ENCODE data around the gene ZNF407.

The ZNF407 gene

GRCh38 chr18:74718312-74718711 lies 120.6 kb downstream of the ZNF407 start:
- CTCF ChIA-PET = no interaction called here
- POLR2A ChIA-PET = no interaction called here

GRCh38 chr18:74722237-74722636 lies 124.6 kb downstream of the ZNF407 start:
- ChIA-PET POLR2A (no interaction called here), CTCF (no interaction called here)
- no peak overlapping the region for H3K27ac ChIP-seq (ENCODE audit: extremely low read depth, low read depth, low read length)
- no peaks in the 10 kb centered on the region for H3K36me3 ChIP-seq (ENCODE audit: control insufficient read depth in 2 of 2, insufficient read depth in 1 of 2, low read length in 2 of 2)
- no peak overlapping the region for H3K4me3 ChIP-seq (ENCODE audit: low read depth, low read length)
- TF ChIP-seq, protein P1, sequence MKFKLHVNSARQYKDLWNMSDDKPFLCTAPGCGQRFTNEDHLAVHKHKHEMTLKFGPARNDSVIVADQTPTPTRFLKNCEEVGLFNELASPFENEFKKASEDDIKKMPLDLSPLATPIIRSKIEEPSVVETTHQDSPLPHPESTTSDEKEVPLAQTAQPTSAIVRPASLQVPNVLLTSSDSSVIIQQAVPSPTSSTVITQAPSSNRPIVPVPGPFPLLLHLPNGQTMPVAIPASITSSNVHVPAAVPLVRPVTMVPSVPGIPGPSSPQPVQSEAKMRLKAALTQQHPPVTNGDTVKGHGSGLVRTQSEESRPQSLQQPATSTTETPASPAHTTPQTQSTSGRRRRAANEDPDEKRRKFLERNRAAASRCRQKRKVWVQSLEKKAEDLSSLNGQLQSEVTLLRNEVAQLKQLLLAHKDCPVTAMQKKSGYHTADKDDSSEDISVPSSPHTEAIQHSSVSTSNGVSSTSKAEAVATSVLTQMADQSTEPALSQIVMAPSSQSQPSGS (tag by site-specific recombination; IDR thresholded peaks at IDR 0.05; ENCODE audit: low read depth) = no peak
- TF ChIP-seq ZNF423 (tag by site-specific recombination; IDR thresholded peaks at IDR 0.05) = no peak
- TF ChIP-seq ZNF114 (tag by site-specific recombination; IDR thresholded peaks at IDR 0.05) = no peak
- no peak for TF ChIP-seq YY1 (tag by site-specific recombination; IDR thresholded peaks at IDR 0.05)
- TF ChIP-seq ZSCAN23 (tag by site-specific recombination; IDR thresholded peaks at IDR 0.05) = no peak
- TF ChIP-seq ZNF311 (tag by site-specific recombination; IDR thresholded peaks at IDR 0.05; ENCODE audit: borderline replicate concordance) = no peak
- TF ChIP-seq KLF9 (tag by site-specific recombination; IDR thresholded peaks at IDR 0.05; ENCODE audit: low read depth) = no peak
- TF ChIP-seq ZFP37 (tag by site-specific recombination; IDR thresholded peaks at IDR 0.05) = no peak
- no peak for TF ChIP-seq ZNF121 (tag by site-specific recombination; IDR thresholded peaks at IDR 0.05)
- no peak for TF ChIP-seq ZBTB49 (tag by site-specific recombination; IDR thresholded peaks at IDR 0.05; ENCODE audit: low read depth)
- no peak for TF ChIP-seq ZFP69B (tag by site-specific recombination; IDR thresholded peaks at IDR 0.05)
- no peak for TF ChIP-seq SETDB1 (IDR thresholded peaks at IDR 0.05; ENCODE audit: insufficient read length, low read length)
- no peak for TF ChIP-seq ZNF473 (tag by site-specific recombination; IDR thresholded peaks at IDR 0.05)
- TF ChIP-seq ZNF639 (tag by site-specific recombination; IDR thresholded peaks at IDR 0.05) = no peak
- TF ChIP-seq ZNF529 (tag by site-specific recombination; IDR thresholded peaks at IDR 0.05; ENCODE audit: insufficient replicate concordance) = no peak
- TF ChIP-seq ZNF776 (tag by site-specific recombination; IDR thresholded peaks at IDR 0.05; ENCODE audit: borderline replicate concordance) = no peak
- no peak for TF ChIP-seq ZNF621 (tag by site-specific recombination; IDR thresholded peaks at IDR 0.05)
- TF ChIP-seq ZNF341 (tag by site-specific recombination; IDR thresholded peaks at IDR 0.05; ENCODE audit: low read depth) = no peak
- no peak for TF ChIP-seq KLF8 (tag by site-specific recombination; IDR thresholded peaks at IDR 0.05)
- no peaks in the 10 kb centered on the region for H3K9me3 ChIP-seq (ENCODE audit: control insufficient read depth, insufficient read depth, low read depth, low read length)
- no peaks in the 10 kb centered on the region for H3K4me1 ChIP-seq (ENCODE audit: control insufficient read depth, insufficient read depth, low read length)

More at GRCh38 chr18:74718312-74718711, 120.6 kb downstream of the ZNF407 start:
- no peak for TF ChIP-seq KLF8 (tag by site-specific recombination; IDR thresholded peaks at IDR 0.05)
- TF ChIP-seq SCRT1 (tag by site-specific recombination; IDR thresholded peaks at IDR 0.05; ENCODE audit: borderline replicate concordance) = no peak
- no peak for TF ChIP-seq GLIS1 (tag by site-specific recombination; IDR thresholded peaks at IDR 0.05)
- TF ChIP-seq ZSCAN18 (tag by site-specific recombination; IDR thresholded peaks at IDR 0.05) = no peak
- TF ChIP-seq ZNF555 (tag by site-specific recombination; conservative IDR thresholded peaks at IDR 0.05) = no peak
- no peak for TF ChIP-seq ZNF354C (tag by site-specific recombination; IDR thresholded peaks at IDR 0.05; ENCODE audit: borderline replicate concordance, low read depth)
- TF ChIP-seq TCF7L2 (IDR thresholded peaks at IDR 0.05; ENCODE audit: borderline replicate concordance, low read depth, low read length) = no peak
- TF ChIP-seq BCL11A (tag by site-specific recombination; IDR thresholded peaks at IDR 0.05; ENCODE audit: low read depth) = no peak
- H3K36me3 ChIP-seq (ENCODE audit: control insufficient read depth in 2 of 2, insufficient read depth in 1 of 2, low read length in 2 of 2) = no peaks in the 10 kb centered on the region
- no peaks in the 10 kb centered on the region for H3K9me3 ChIP-seq (ENCODE audit: control insufficient read depth, insufficient read depth, low read depth, low read length)
- H3K27ac ChIP-seq (ENCODE audit: extremely low read depth, low read depth, low read length) = no peak overlapping the region
- H3K4me1 ChIP-seq (ENCODE audit: control insufficient read depth, insufficient read depth, low read length) = no peaks in the 10 kb centered on the region
- H3K4me3 ChIP-seq (ENCODE audit: low read depth, low read length) = no peak overlapping the region

Measured in HEK293 (cell line).